ENCODE data around the gene FBF1. TPM values are rescaled to one million over a fixed set of nuclear protein-coding genes. Genes with fewer than 3 reads are reported as not detected.
A peak's percentile ranks its signal among the peaks of the same experiment; 100 is the strongest.

Gene FBF1
- total RNA-seq, 3 donors from 2014 or later: 7.7 to 18.7 (median 17.7) TPM

GRCh38 chr17:75933808-75934207 lies 7.0 kb downstream of the FBF1 start:
- no peak for DNase-seq (ENCODE audit: low spot score in 2 of 2)
- H3K36me3 ChIP-seq: no peaks in the 10 kb centered on the region
- no peak overlapping the region for H3K27ac ChIP-seq
- no peaks in the 10 kb centered on the region for H3K27me3 ChIP-seq
- H3K4me3 ChIP-seq: no peak overlapping the region
- H3K4me1 ChIP-seq: no peaks in the 10 kb centered on the region
- H3K9me3 ChIP-seq: no peaks in the 10 kb centered on the region
- intact Hi-C loops (cut with DNase I; ENCODE audit: low total_unique reads): no loop called here
- TF ChIP-seq CTCF (IDR thresholded peaks at IDR 0.05) (no peak), POLR2AphosphoS5 (IDR thresholded peaks at IDR 0.05) (no peak), POLR2A (IDR thresholded peaks at IDR 0.05) (no peak)

GRCh38 chr17:75932852-75933251 lies 8.0 kb downstream of the FBF1 start:
- Histone ChIP-seq H3K36me3 (no peaks in the 10 kb centered on the region), H3K9me3 (no peaks in the 10 kb centered on the region), H3K27ac (no peak overlapping the region), H3K4me3 (no peak overlapping the region), H3K27me3 (no peaks in the 10 kb centered on the region), H3K4me1 (no peaks in the 10 kb centered on the region)
- no peak for TF ChIP-seq POLR2A (IDR thresholded peaks at IDR 0.05)
- no peak for TF ChIP-seq POLR2AphosphoS5 (IDR thresholded peaks at IDR 0.05)
- TF ChIP-seq CTCF (IDR thresholded peaks at IDR 0.05): no peak
- intact Hi-C loops (cut with DNase I; ENCODE audit: low total_unique reads): no loop called here
- DNase-seq (ENCODE audit: low spot score in 2 of 2): no peak

- Histone ChIP-seq H3K36me3 (no peaks in the 10 kb centered on the region), H3K27me3 (no peaks in the 10 kb centered on the region), H3K4me3 (no peak overlapping the region), H3K9me3 (no peaks in the 10 kb centered on the region), H3K4me1 (no peaks in the 10 kb centered on the region), H3K27ac (no peak overlapping the region)
- TF ChIP-seq POLR2A (IDR thresholded peaks at IDR 0.05) (no peak), POLR2AphosphoS5 (IDR thresholded peaks at IDR 0.05) (no peak), CTCF (IDR thresholded peaks at IDR 0.05) (no peak)
- intact Hi-C loops (cut with DNase I; ENCODE audit: low total_unique reads): no loop called here
- DNase-seq (ENCODE audit: low spot score in 2 of 2): no peak
Measured at GRCh38 chr17:75931062-75931461, 9.8 kb downstream of the FBF1 start.

GRCh38 chr17:75927286-75927922 lies 13.4 kb downstream of the FBF1 start:
- H3K36me3 ChIP-seq: no peaks in the 10 kb centered on the region
- peak in 1 of 2 donors; percentile 35 for DNase-seq (ENCODE audit: low spot score in 2 of 2)
- intact Hi-C loops (cut with DNase I; ENCODE audit: low total_unique reads): loop anchor here (2.0 kb wide), 1 partner anchor 19 kb away; no protein-coding TSS in a partner anchor
- no peaks in the 10 kb centered on the region for H3K9me3 ChIP-seq
- no peak overlapping the region for H3K27ac ChIP-seq
- TF ChIP-seq POLR2A (IDR thresholded peaks at IDR 0.05): no peak
- no peak for TF ChIP-seq POLR2AphosphoS5 (IDR thresholded peaks at IDR 0.05)
- TF ChIP-seq CTCF (IDR thresholded peaks at IDR 0.05): no peak
- no peak overlapping the region for H3K4me3 ChIP-seq
- no peaks in the 10 kb centered on the region for H3K4me1 ChIP-seq
- no peaks in the 10 kb centered on the region for H3K27me3 ChIP-seq

GRCh38 chr17:75926456-75926855 lies 14.4 kb downstream of the FBF1 start:
- no peak for DNase-seq (ENCODE audit: low spot score in 2 of 2)
- TF ChIP-seq POLR2A (IDR thresholded peaks at IDR 0.05): no peak
- no peak for TF ChIP-seq CTCF (IDR thresholded peaks at IDR 0.05)
- TF ChIP-seq POLR2AphosphoS5 (IDR thresholded peaks at IDR 0.05): no peak
- Histone ChIP-seq H3K9me3 (no peaks in the 10 kb centered on the region), H3K4me1 (no peaks in the 10 kb centered on the region), H3K36me3 (no peaks in the 10 kb centered on the region), H3K27me3 (no peaks in the 10 kb centered on the region), H3K27ac (no peak overlapping the region), H3K4me3 (no peak overlapping the region)
- intact Hi-C loops (cut with DNase I; ENCODE audit: low total_unique reads): loop anchor here (2.0 kb wide), 1 partner anchor 20 kb away; no protein-coding TSS in a partner anchor

All from breast epithelium (tissue), 4 donors.